NCI-H1694 treated with DMSO at 0.1 percent for 48 hours (cell line): ENCODE data around the gene DMTF1.
"Not testable (repeated sequence)": the region's sequence is repeated elsewhere in the genome, so short reads cannot be mapped to it uniquely, and the experiment has no call there.

Experiments used
- DNase-seq: peaks from one replicate; lab custom pipeline; 2025; lab: John Stamatoyannopoulos, UW

The DMTF1 gene

GRCh38 chr7:87152112-87152896 is at the start of gene DMTF1:
DMTF1 (plus strand) TSS chr7:87152453; CDS start chr7:87164942, 12,489 bp downstream.
- peak; percentile 95 for DNase-seq

DNA sequence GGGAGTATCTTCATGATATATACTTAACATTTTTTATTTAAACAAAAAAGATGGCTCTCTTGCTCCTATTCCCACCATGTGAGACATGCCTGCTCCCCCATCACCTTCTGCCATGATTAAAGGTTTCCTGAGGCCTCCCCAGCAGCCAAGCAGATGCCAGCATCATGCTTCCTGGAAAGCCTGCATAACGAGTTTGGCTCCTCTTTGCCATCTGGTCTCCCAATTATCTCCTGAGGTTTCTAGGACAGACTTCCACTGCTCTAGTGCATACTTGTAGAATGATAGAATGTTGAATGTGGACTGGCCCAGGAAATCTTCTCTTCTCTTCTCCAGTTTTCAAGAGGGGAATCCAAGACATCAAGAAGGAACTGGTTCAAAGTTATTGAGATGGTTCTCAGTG is 46.9 kb upstream of the DMTF1 start:
- no peak for DNase-seq

GRCh38 chr7:87106974-87107612 is 45.2 kb upstream of the DMTF1 start:
- no peak for DNase-seq

- DNase-seq: no peak
Measured at GRCh38 chr7:87107949-87108776, 44.1 kb upstream of the DMTF1 start.

GRCh38 chr7:87110778-87111177 is 41.5 kb upstream of the DMTF1 start:
- no peak for DNase-seq

DNA sequence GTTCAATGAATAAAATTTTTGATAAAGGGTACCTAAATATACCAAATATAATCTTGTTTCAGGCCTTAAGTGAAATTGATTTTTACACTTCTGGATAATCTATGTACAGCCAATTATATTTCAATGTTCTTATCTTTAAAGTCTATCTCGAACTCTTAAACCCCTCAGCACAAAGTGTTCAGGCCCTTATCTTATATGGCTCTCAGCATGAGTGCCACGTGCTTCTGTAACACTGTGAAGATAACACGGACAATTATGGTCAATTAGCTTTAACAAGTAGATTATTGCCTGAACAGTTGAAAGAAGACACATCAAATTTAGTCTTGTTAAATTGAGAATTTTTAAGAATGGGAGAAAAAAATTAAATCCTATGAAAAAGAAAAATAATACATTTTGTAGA is 40.4 kb upstream of the DMTF1 start:
- no peak for DNase-seq

DNA sequence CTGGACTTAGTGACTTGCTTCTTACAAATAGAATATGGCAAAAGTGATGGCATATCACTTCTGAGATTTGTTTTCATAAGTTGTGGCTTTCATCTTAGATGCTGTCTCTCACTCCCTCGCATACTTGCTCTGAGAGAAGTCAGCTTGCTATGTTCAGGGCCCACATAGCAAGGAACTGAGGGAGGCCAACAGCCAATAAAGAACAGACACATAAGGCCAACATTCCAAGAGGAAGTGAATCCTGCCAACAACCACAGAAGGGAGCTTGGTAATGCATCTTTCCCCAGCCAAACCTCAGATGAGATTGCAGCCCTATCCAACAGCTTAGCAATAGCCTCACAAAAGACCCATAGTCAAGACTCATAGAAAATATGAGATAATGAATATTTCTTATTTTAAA is 39.2 kb upstream of the DMTF1 start:
- DNase-seq: no peak

GRCh38 chr7:87113904-87114303 is 38.3 kb upstream of the DMTF1 start:
- not testable (repeated sequence) for DNase-seq

DNA sequence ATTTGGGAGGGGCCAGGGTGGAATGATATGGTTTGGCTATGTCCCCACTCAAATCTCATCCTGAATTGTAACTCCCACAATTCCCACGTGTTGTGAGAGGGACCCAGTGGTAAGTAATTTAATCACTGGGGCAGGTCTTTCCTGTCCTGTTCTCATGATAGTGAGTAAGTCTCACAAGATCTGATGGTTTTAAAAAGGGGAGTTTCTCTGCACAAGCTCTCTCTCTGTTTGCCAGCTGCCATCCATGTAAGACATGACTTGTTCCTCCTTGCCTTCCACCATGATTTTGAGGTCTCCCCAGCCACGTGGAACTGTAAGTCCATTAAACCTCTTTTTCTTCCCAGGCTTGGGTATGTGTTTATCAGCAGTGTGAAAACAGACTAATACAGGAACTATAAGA is 36.5 kb upstream of the DMTF1 start:
- DNase-seq: not testable (repeated sequence)

GRCh38 chr7:87116315-87116714 is 35.9 kb upstream of the DMTF1 start:
- DNase-seq: no peak

- DNase-seq: no peak
Measured at GRCh38 chr7:87119581-87119980, 32.7 kb upstream of the DMTF1 start.

DNA sequence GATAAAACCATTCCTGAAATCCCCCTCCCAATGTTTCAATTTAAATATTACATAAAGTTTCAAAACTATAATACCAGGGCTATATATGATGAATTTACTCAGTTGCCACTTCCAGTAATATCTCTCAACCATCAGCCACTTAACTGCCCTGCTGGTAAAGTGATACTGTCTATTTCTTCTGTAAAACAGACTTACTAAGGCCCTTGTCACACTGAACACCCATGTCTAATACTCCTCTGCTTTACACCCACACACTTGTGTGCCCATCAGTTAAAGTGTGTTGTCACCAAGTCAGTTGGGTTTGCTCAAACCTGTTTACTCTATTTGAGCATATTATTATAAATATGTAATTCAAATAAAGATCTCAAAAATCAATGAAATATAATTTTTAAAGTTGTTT is 29.1 kb upstream of the DMTF1 start:
- no peak for DNase-seq

DNA sequence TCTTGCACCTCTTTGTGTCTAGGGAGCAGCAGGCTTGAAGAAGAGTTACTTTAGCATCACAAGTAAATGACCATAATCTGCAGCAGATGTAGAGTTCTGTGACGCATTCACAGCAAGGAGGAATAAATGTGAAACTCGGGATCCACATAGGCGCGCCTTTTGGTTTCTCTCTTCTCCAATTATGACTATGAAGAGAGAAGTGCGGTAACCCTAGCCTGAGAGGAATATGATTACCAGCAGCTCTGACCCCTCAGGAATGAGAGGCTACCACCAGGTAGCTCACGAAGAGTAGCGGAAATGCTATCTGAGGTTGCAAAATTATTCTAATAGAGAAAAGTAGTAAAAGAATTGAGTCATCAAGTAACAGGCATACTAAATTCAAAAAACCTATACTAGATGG is 25.2 kb upstream of the DMTF1 start:
- DNase-seq: no peak

DNA sequence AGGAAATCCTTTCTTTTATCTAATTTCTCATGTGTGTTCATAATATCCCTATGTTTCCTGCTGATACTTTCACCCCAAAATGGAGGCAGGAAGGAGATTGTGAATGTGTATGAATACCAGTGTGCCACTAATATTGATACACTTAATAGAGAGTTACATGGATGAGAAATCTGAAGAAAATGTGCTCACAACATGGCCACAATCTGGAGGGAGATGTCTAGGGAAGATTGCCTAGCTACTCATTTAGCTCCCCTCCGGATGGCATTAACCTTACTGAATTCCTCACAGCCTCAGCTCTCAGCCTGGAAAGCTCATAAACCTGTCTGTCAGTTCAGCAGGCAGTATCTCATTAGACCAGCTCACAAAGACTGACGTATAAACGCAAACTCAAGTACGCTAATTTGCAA is 23.4 kb upstream of the DMTF1 start:
- DNase-seq: no peak

GRCh38 chr7:87129332-87129731 is 22.9 kb upstream of the DMTF1 start:
- DNase-seq: no peak

- no peak for DNase-seq
Measured at GRCh38 chr7:87129848-87130247, 22.4 kb upstream of the DMTF1 start.

GRCh38 chr7:87131771-87132170 is 20.5 kb upstream of the DMTF1 start:
- no peak for DNase-seq

- DNase-seq: no peak
Measured at GRCh38 chr7:87137271-87137670, 15.0 kb upstream of the DMTF1 start.

DNA sequence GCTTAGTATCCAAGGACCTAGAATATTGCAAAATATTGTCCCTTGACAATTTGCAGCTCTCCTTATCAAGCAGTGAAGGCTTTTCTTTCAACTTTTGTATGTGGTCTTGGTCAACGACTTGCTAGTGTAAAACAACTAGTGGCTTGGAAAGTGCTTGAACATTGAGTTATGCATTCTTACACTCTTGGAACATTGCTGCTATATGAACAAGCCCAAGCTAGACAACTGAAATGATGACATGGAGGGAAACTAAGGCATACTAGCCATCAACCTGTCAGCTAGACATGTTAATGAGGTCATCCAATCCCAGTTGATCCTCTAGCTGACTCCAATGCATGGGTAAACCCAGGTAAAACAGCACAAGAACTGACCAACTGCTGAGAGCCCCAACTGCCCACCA is 12.7 kb upstream of the DMTF1 start:
- no peak for DNase-seq

GRCh38 chr7:87140271-87140748 is 11.9 kb upstream of the DMTF1 start:
- DNase-seq: no peak

DNA sequence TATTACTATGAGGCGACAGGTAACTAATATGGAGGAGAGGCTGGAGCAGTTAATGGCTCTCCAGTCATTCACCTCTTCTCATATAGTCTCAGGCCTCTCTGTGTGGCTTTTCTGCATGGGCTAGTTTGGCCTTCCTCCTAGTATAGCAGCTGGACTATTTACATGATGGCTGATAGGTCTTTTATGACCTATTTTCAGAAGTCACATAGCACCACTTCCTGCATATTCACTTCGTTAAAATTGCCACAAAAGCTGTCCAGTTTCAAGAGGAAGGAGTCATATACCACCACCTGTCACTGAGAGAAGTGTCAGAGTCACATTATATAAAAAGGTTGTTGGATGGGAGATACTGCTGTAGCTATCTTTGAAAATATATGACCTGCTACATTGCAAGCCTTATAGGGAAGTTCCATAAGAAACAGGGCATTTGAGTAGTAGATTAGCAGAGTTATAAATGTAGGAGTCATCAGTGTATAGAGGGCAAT is 8.0 kb upstream of the DMTF1 start:
- no peak for DNase-seq

DNA sequence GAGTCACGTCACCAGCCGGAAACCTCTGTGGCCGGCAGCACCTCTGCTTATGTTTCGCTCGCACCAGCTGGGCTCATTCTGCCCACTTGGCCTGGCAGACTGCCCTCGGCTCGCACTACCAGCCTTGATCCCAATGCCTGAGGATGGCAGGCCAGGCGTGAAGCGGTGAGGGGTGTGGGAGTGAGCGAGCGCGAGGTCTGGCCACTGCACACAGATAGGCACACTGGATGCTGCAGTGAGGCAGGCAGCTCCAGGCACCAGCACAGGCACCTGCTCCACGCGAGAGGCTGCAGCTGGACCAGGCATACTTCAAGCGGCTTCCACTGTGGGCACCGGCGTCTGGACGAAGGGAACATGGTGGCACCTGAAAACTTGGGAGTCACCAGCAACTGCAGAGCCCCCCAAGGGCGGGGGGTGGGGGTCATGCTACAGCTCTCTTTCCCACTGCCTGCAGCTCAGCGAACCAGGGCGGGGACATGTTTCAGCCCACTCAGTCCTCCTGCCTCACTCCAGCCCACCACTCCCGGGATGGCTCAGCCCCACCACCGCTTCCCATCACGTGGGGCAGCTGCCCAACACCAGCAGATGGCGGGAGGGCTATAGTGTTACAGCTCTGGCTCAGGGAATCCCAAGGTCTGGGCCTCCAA is 5.4 kb upstream of the DMTF1 start:
- no peak for DNase-seq
